H9 (cell line): ENCODE measurements around the gene RNPEP. TPM values are rescaled to one million over a fixed set of nuclear protein-coding genes. Genes with fewer than 3 reads are reported as not detected.

ENCODE experiments used
- DNase-seq: peaks from one replicate; pipeline ENCODE4 v3.0.0-alpha.2; 2017
- H2AFZ ChIP-seq: one replicate; pipeline ENCODE4 v1.6.1; 2013; ENCODE audit warnings: mild to moderate bottlenecking, low read length, control low read depth, moderate library complexity
- H2AK5ac ChIP-seq: 2 replicates; pipeline ENCODE4 v1.6.1; 2013; ENCODE audit warnings: low read length, control low read depth, mixed read lengths; ENCODE audit not compliant: insufficient read length
- H2BK120ac ChIP-seq: one replicate; pipeline ENCODE4 v1.6.1; 2013; ENCODE audit warnings: low read depth, mild to moderate bottlenecking, low read length, control low read depth, inconsistent platforms; ENCODE audit not compliant: poor library complexity, severe bottlenecking
- H2BK12ac ChIP-seq: 2 replicates; pipeline ENCODE4 v1.6.1; 2013; ENCODE audit warnings: low read length, control low read depth, mixed read lengths, low read depth; ENCODE audit not compliant: insufficient read length
- H2BK15ac ChIP-seq: 2 replicates; pipeline ENCODE4 v1.6.1; 2013; ENCODE audit warnings: low read depth, low read length, control low read depth
- H2BK20ac ChIP-seq: one replicate; pipeline ENCODE4 v1.6.1; 2013; ENCODE audit warnings: low read depth, mild to moderate bottlenecking, low read length, control low read depth, inconsistent platforms; ENCODE audit not compliant: poor library complexity, severe bottlenecking
- H2BK5ac ChIP-seq: 2 replicates; pipeline ENCODE4 v1.6.1; 2013; ENCODE audit warnings: low read length, control low read depth, mixed read lengths; ENCODE audit not compliant: insufficient read length
- H3K14ac ChIP-seq: 2 replicates; pipeline ENCODE4 v1.6.1; 2013; ENCODE audit warnings: low read length, control low read depth; ENCODE audit not compliant: insufficient read depth
- H3K18ac ChIP-seq: 2 replicates; pipeline ENCODE4 v1.6.1; 2013; ENCODE audit warnings: low read depth, mild to moderate bottlenecking, mixed read lengths, low read length, control low read depth; ENCODE audit not compliant: insufficient read length
- H3K23ac ChIP-seq: 2 replicates; pipeline ENCODE4 v1.6.1; 2013; ENCODE audit warnings: low read length, control low read depth, mixed read lengths, low read depth; ENCODE audit not compliant: insufficient read length
- H3K23me2 ChIP-seq: 2 replicates; pipeline ENCODE4 v1.6.1; 2013; ENCODE audit warnings: low read depth, mild to moderate bottlenecking, mixed read lengths, low read length, control low read depth; ENCODE audit not compliant: insufficient read length, poor library complexity, severe bottlenecking
- H3K27ac ChIP-seq: 2 replicates; pipeline ENCODE4 v1.5.1; 2013; ENCODE audit warnings: low read length, control low read depth, mixed read lengths, low read depth; ENCODE audit not compliant: insufficient read length
- H3K27me3 ChIP-seq: 2 replicates; pipeline ENCODE4 v1.6.1; 2013; ENCODE audit warnings: low read length, control low read depth, inconsistent platforms; ENCODE audit not compliant: insufficient read depth
- H3K4ac ChIP-seq: 2 replicates; pipeline ENCODE4 v1.6.1; 2013; ENCODE audit warnings: low read depth, mild to moderate bottlenecking, control low read depth, inconsistent platforms, low read length, moderate library complexity
- H3K4me1 ChIP-seq: 2 replicates; pipeline ENCODE4 v1.6.1; 2013; ENCODE audit warnings: low read length, control low read depth, inconsistent platforms; ENCODE audit not compliant: insufficient read depth
- H3K4me2 ChIP-seq: 2 replicates; pipeline ENCODE4 v1.6.1; 2013; ENCODE audit warnings: low read length, control low read depth, mixed read lengths; ENCODE audit not compliant: insufficient read length, insufficient read depth
- H3K56ac ChIP-seq: 2 replicates; pipeline ENCODE4 v1.6.1; 2013; ENCODE audit warnings: low read depth, mild to moderate bottlenecking, mixed read lengths, low read length, control low read depth; ENCODE audit not compliant: insufficient read length
- H3K79me1 ChIP-seq: 2 replicates; pipeline ENCODE4 v1.6.1; 2013; ENCODE audit warnings: low read depth, mild to moderate bottlenecking, moderate library complexity, low read length, control low read depth, inconsistent platforms; ENCODE audit not compliant: insufficient read depth, poor library complexity, severe bottlenecking
- H3K79me2 ChIP-seq: 2 replicates; pipeline ENCODE4 v1.6.1; 2013; ENCODE audit warnings: low read length, control low read depth, inconsistent platforms; ENCODE audit not compliant: insufficient read depth
- H3K9ac ChIP-seq: 2 replicates; pipeline ENCODE4 v1.6.1; 2013; ENCODE audit warnings: low read length, control low read depth, mixed read lengths; ENCODE audit not compliant: insufficient read length; ENCODE audit errors: extremely low read depth
- H3K9me3 ChIP-seq: one replicate; pipeline ENCODE4 v1.6.1; 2013; ENCODE audit warnings: low read depth, low read length, inconsistent platforms; ENCODE audit not compliant: control insufficient read depth
- H3T11ph ChIP-seq: one replicate; pipeline ENCODE4 v1.6.1; 2013; ENCODE audit warnings: mild to moderate bottlenecking, low read length, control low read depth, inconsistent platforms
- H4K20me1 ChIP-seq: one replicate; pipeline ENCODE4 v1.6.1; 2013; ENCODE audit not compliant: control insufficient read depth, insufficient read length, insufficient read depth
- H4K5ac ChIP-seq: 2 replicates; pipeline ENCODE4 v1.6.1; 2013; ENCODE audit warnings: low read depth, mild to moderate bottlenecking, mixed read lengths, low read length, control low read depth; ENCODE audit not compliant: insufficient read length
- H4K8ac ChIP-seq: replicated peaks from 2 replicates; pipeline ENCODE4 v1.6.1; 2013; ENCODE audit warnings: low read length, control low read depth, mixed read lengths, low read depth; ENCODE audit not compliant: insufficient read length
- H4K91ac ChIP-seq: 2 replicates; pipeline ENCODE4 v1.6.1; 2013; ENCODE audit warnings: low read depth, mild to moderate bottlenecking, moderate library complexity, mixed read lengths, low read length, control low read depth; ENCODE audit not compliant: insufficient read length
- H3K27ac Mint-ChIP-seq, 3 experiments: 2 replicates in 2 of 3; 3 replicates in 1 of 3; pipeline ENCODE4 v1.8.0; 2020 to 2021; ENCODE audit warnings: mixed read lengths in 3 of 3, mild to moderate bottlenecking in 1 of 3, moderate library complexity in 1 of 3
- H3K27me3 Mint-ChIP-seq: 2 replicates; pipeline ENCODE4 v1.8.0; 2021; ENCODE audit warnings: low read depth, mild to moderate bottlenecking, moderate library complexity, mixed read lengths
- H3K36me3 Mint-ChIP-seq, 3 experiments: 2 replicates in 2 of 3; 3 replicates in 1 of 3; pipeline ENCODE4 v1.8.0; 2020 to 2021; ENCODE audit warnings: low read depth in 3 of 3, mixed read lengths in 3 of 3; ENCODE audit not compliant: insufficient read depth in 1 of 3
- H3K4me1 Mint-ChIP-seq, 2 experiments: 2 replicates each; pipeline ENCODE4 v1.8.0; 2020; ENCODE audit warnings: mixed read lengths in 2 of 2
- H3K4me3 Mint-ChIP-seq, 2 experiments: 2 replicates in 1 of 2; 3 replicates in 1 of 2; pipeline ENCODE4 v1.8.0; 2020 to 2021; ENCODE audit warnings: mild to moderate bottlenecking in 2 of 2, mixed read lengths in 2 of 2, moderate library complexity in 1 of 2
- H3K9me3 Mint-ChIP-seq, 2 experiments: 2 replicates in 1 of 2; 3 replicates in 1 of 2; pipeline ENCODE4 v1.8.0; 2020; ENCODE audit warnings: mild to moderate bottlenecking in 2 of 2, mixed read lengths in 2 of 2, moderate library complexity in 1 of 2
- CTCF ChIP-seq: fragments of 200-600 bp; sonication (generic); conservative IDR thresholded peaks from 3 replicates; pipeline ENCODE4 v1.8.0; 2021; ENCODE audit warnings: antibody characterized with exemption, mild to moderate bottlenecking
- WGBS: extraction: QIAGEN DNeasy Blood & Tissue Kit; methylation state at CpG from one replicate; pipeline ENCODE4 v1.1.7; 2013; ENCODE audit warnings: missing lambda C conversion rate, low lambda C conversion rate, mixed read lengths; ENCODE audit not compliant: insufficient read length; ENCODE audit errors: extremely low coverage; 5-methylcytosine and 5-hydroxymethylcytosine counted together
- total RNA-seq: library from RNA; stranded (reverse); gene quantifications from 2 replicates; pipeline ENCODE4 v1.2.1, GENCODE V29; 2021

The RNPEP gene
- total RNA-seq, 1 experiment from 2014 or later: 49.9 TPM

DNA sequence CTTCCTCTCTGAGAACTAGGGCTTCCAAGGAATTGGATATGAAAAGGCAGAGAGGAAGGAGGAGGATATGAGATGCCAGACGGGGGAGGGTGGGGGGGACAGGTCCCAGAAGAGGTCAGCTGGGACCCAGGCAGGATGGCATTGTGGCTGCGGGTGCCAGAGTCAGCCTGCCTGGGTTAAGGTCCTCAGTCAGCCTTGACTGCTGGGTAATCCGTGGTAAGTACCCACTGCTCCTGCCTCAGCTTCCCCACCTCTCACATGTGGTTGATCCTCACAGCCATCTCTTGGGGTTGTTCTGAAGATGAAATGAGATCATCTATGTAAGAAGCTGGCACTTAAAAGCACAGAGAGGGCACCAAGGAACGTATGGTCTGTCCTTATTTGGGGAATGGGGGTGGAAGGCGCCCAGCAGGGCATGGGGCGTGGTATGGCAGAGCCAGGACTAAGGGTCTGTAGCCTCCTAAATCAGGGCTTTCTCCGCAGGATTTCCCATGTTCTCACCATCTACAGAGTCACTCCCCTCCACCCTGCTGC, 51.8 kb downstream of the RNPEP start:
- Histone ChIP-seq H4K91ac (no peak overlapping the region), H2BK20ac (no peak overlapping the region), H3T11ph (no peak overlapping the region), H2BK15ac (no peak overlapping the region), H3K4me2 (no peak overlapping the region), H3K23me2 (no peaks in the 10 kb centered on the region), H3K56ac (no peak overlapping the region), H2BK5ac (no peak overlapping the region), H3K23ac (no peak overlapping the region), H2BK12ac (no peak overlapping the region), H3K79me1 (no peaks in the 10 kb centered on the region), H3K18ac (no peak overlapping the region), H4K20me1 (no peaks in the 10 kb centered on the region), H4K5ac (no peak overlapping the region), H3K27me3 (no peaks in the 10 kb centered on the region), H2AFZ (no peak overlapping the region), H3K14ac (no peak overlapping the region; the same call in 1 of the 2 replicates), H4K8ac (no peak overlapping the region), H2AK5ac (no peak overlapping the region), H3K9ac (no peak overlapping the region), H2BK120ac (no peak overlapping the region), H3K4me1 (no peaks in the 10 kb centered on the region; the same call in none of the 2 replicates), H3K79me2 (no peaks in the 10 kb centered on the region), H3K4ac (no peak overlapping the region), H3K9me3 (no peaks in the 10 kb centered on the region), H3K27ac (no peak overlapping the region)
- no CpG with 5 or more reads among the region's 7 CpGs for WGBS
- TF ChIP-seq CTCF: no peak
- no peak overlapping the region for H3K27ac Mint-ChIP-seq
- H3K4me1 Mint-ChIP-seq: peaks cover 5 to 10% of the 10 kb centered on the region in 2 experiments
- no peak overlapping the region for H3K4me3 Mint-ChIP-seq
- H3K36me3 Mint-ChIP-seq: no peaks in the 10 kb centered on the region
- DNase-seq: no peak
- no peaks in the 10 kb centered on the region for H3K9me3 Mint-ChIP-seq
- H3K27me3 Mint-ChIP-seq: no peaks in the 10 kb centered on the region
